NCI-H748 (cell line): ENCODE measurements around the gene PRMT7.

Experiments
- DNase-seq: peaks from one replicate; lab custom pipeline; 2025; ENCODE audit not compliant: unreplicated experiment; lab: John Stamatoyannopoulos, UW

Gene PRMT7

DNA sequence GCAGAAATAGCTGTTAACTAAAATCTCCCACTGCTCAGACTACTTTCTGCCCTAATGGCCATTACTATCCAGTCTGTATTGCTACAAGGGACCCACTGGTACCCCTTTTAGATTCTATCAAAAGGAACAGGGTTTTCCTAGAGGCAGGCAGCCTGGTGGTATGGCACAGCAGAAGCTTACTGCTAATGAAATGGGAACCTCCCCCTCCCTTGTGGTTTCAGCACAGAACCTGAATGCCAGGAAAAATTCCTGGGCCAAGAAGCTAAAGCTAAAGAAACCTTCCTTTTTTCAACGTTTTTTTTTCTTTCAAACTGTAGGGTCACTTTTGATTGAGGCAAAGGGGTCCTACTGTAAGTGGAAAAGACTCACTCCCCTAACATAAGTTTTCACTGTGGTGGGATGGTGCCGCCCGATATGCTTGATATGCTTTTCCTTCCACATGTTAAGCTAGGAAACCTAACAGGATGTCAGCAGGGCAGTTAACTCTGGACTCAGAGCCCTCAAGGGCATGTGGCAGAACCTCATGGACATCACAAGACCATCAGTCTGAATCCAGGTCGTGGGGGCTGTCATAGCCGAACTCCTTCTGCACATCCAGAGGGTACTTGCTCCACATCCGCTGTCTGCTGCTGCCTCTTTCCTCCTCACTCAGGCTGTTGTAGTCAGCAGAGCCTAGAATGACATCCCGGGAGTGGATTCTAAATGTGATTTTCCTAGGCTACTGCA, 9.9 kb upstream of the PRMT7 start:
- no peak for DNase-seq

- no peak for DNase-seq
Observed at GRCh38 chr16:68306633-68307032, 4.2 kb upstream of the PRMT7 start.

GRCh38 chr16:68309799-68310198, 1.0 kb upstream of the PRMT7 start:
- DNase-seq: no peak

- DNase-seq: no peak
Observed at GRCh38 chr16:68310437-68310773, 414 bp upstream of the PRMT7 start.

DNA sequence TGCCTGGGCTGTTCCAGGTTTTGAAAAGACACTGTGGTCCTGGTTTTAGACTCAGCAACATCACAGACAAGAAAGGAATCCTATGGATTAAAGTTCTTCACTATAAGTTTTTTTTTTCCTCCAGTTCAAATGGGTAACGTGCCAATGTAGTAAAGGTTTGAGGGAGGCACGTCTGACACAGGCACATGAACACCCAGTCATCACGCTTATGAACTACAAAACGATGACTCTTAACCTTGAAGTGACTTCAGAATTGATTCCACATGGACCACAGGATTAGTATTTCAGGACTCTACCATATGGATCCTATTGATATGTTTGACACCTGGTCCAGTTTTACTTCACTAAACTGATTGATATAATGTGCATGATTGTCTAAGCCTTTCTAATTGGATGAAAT, 2.3 kb downstream of the PRMT7 start:
- no peak for DNase-seq

- DNase-seq: no peak
Observed at GRCh38 chr16:68319185-68319908, 8.5 kb downstream of the PRMT7 start.

DNA sequence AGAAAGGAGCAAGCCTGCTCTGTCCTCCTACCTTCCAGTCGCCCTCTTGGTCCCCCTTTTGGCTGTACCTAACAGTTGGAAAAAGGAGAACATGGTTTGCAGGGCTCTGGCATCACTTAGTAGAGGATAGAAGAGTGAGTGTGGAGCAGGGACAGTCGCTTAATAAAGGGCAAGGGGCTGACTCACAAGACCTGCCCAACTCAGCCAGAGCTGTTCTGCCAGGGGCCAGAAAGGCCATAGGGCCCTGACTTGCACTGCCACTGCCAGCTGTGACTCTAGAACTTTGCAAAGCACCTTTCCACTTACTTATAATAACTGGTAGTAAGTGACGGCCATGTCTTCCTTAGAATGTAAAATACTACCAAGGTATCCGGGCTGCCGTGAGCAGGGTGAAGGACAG, 13.5 kb downstream of the PRMT7 start:
- DNase-seq: no peak

GRCh38 chr16:68324780-68325357, 14.1 kb downstream of the PRMT7 start:
- no peak for DNase-seq

DNA sequence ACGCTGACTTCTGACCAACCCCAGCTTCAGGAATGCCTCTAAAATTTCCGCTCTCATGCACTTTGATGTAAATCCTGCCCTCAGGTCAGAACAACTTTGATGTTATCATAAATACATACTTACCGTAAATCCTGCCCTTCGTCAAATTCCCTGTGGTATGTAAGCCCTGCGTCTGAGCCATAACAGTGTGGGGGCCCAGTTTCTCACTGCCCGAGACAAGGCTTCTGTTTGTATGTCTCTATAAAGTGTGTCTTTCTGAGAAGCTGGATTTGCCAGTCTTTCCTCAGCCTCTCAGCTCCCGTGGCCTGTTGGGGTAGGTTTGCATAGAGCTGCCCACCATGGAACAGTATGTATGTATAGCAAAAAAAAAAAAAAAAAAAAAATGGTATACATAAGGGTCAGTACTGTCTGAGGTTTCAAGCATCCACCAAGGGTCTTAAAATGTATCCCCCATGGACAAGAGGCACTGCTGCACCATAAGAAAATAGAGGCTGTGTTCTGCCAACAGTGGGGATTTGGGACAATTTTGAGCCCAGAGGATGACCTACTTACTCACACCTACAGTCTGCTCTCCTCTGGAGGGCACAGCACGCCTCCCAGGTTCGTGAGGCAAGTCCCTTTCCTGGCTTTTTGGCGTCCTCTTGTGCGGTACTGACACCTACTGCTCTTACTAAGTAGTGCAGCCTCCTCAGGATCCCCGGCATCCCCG, 17.5 kb downstream of the PRMT7 start:
- DNase-seq: peak; percentile 79

GRCh38 chr16:68328860-68329390, 18.1 kb downstream of the PRMT7 start:
- no peak for DNase-seq

- DNase-seq: no peak
Observed at GRCh38 chr16:68331879-68332410, 21.1 kb downstream of the PRMT7 start.

DNA sequence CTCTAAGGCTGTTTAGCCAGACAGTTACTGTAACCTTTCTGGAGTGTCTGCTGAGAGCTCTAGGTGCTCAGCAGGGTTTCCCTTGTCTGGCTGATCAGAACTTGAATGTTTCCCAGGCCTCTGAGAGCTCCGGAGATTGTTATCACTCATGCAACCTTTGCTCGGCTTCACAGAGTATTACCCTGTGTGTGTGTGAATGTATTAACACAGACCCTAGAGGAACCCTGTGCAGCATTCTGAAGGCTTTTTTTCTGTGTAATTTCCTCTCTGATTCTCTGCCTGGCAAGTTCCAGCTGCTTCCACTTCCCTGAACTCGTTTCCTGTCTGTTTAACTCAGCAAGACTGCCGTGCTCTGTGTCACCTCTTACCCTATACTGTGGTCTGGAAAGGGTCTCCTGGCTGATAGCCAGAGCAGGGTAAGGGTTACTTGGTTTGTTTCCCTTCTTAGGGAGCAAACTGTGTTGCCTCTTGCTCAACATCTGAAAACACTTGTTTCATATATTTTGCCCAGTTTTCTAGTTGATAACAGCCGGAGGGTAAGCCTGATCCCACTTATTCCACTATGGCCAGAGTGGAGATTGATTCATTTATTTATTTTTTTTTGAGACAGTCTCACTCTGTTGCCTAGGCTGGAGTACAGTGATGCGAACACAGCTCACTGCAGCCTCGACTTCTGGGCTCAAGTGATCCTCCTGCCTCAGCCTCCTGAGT, 21.7 kb downstream of the PRMT7 start:
- DNase-seq: no peak

DNA sequence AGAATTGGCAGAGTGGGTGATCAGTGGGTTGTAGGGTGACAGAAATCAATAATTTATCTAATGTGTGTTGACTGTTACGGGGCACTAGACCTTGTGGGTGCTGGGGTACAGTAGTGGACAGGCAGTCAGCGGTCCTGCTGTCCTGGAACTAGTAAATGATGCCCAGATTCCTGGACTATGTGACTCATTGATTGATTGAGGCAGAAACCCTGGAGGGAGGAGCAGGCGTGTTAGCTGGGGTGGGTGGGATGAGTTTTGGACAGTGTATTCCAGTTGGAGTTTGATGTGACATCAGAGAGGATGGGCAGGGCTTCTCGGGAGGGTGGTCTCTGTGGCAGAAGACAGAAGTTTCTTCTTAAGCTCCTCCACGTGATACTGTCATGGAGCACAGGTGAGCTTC, 24.4 kb downstream of the PRMT7 start:
- no peak for DNase-seq

- no peak for DNase-seq
Observed at GRCh38 chr16:68338326-68339119, 27.7 kb downstream of the PRMT7 start.

DNA sequence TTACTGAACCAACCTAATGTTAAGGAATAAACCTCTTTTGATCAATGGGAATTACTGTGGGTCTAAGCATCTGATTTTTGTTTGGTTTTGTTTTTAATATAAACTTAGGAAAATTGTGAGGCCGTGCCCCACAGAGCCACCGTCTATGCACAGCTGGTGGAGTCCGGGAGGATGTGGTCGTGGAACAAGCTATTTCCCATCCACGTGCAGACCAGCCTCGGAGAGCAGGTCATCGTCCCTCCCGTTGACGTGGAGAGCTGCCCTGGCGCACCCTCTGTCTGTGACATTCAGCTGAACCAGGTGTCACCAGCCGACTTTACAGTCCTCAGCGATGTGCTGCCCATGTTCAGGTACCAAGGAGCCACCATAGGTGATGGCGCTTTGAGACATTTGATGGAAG, 28.4 kb downstream of the PRMT7 start:
- no peak for DNase-seq

GRCh38 chr16:68342620-68343019, 31.8 kb downstream of the PRMT7 start:
- DNase-seq: no peak

- no peak for DNase-seq
Observed at GRCh38 chr16:68343137-68343536, 32.3 kb downstream of the PRMT7 start.

DNA sequence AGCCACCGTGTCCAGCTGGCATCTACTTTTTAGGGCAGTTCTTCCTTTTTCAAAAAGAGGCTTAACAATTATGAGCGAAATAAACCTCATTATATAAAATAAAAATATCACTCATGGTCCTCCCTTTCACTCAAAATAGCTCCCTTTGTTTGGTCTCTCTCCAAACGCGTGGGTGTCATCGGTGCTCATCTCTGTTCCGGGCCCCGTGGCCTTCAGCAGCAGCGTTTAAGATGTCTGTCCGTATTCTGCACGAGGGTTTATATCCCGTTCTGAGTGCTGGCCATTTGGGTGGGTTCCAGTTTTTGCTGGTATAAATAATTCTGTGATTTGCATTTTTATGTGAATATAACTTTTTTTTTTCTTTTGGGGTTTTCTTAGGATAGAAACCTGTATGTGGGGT, 33.4 kb downstream of the PRMT7 start:
- DNase-seq: no peak

GRCh38 chr16:68345351-68345810, 34.6 kb downstream of the PRMT7 start:
- no peak for DNase-seq
